OCI-LY3 (cell line): ENCODE results near the gene TRMT13.

Source experiments
- H2AFZ ChIP-seq: fragments of 200-600, 300-600 bp; shearing (Covaris generic); 2 replicates; pipeline ENCODE4 v1.6.0; 2014; ENCODE audit warnings: antibody characterized with exemption, low read depth, low read length
- H3K27ac ChIP-seq: fragments of 200-600, 300-600 bp; sonication (generic); 2 replicates; pipeline ENCODE4 v1.5.1; 2014; ENCODE audit warnings: mild to moderate bottlenecking, low read length, moderate library complexity, mixed read lengths
- H3K27me3 ChIP-seq: fragments of 200-600, 300-600 bp; sonication (generic); 2 replicates; pipeline ENCODE4 v1.6.1; 2014; ENCODE audit warnings: low read depth, low read length, mixed read lengths
- H3K36me3 ChIP-seq: fragments of 200-600, 300-600 bp; sonication (generic); replicated peaks from 2 replicates; pipeline ENCODE3; 2014; ENCODE audit warnings: low read depth, low read length, mixed read lengths
- H3K4me1 ChIP-seq: fragments of 300-600, 200-600 bp; sonication (generic); 2 replicates; pipeline ENCODE4 v1.6.1; 2014; ENCODE audit warnings: low read length, mixed read lengths
- H3K4me2 ChIP-seq: fragments of 200-600, 300-600 bp; sonication (generic); 2 replicates; pipeline ENCODE4 v1.6.1; 2014; ENCODE audit warnings: low read length, mixed read lengths
- H3K4me3 ChIP-seq: fragments of 300-600, 200-600 bp; sonication (generic); 2 replicates; pipeline ENCODE4 v1.5.1; 2014; ENCODE audit warnings: antibody characterized with exemption, mild to moderate bottlenecking, low read length, moderate library complexity
- H3K79me2 ChIP-seq: fragments of 300-600, 200-600 bp; shearing (Covaris generic); 2 replicates; pipeline ENCODE4 v1.6.1; 2014; ENCODE audit warnings: mild to moderate bottlenecking, low read length, mixed read lengths
- H3K9ac ChIP-seq: fragments of 300-600, 200-600 bp; shearing (Covaris generic); 2 replicates; pipeline ENCODE4 v1.6.0; 2014; ENCODE audit warnings: mild to moderate bottlenecking, low read length, moderate library complexity
- H3K9me3 ChIP-seq: fragments of 200-600, 300-600 bp; shearing (Covaris generic); 2 replicates; pipeline ENCODE4 v1.6.1; 2014; ENCODE audit warnings: low read length, mixed read lengths; ENCODE audit not compliant: insufficient read depth
- H4K20me1 ChIP-seq: fragments of 200-600, 300-600 bp; sonication (generic); 2 replicates; pipeline ENCODE4 v1.6.1; 2016; ENCODE audit warnings: low read length, mixed read lengths; ENCODE audit not compliant: insufficient read depth
- CTCF ChIP-seq: fragments of 200-600, 300-600 bp; sonication (generic); IDR thresholded peaks from 2 replicates; pipeline ENCODE4 v1.5.1; 2014; ENCODE audit warnings: antibody characterized with exemption, low read length, low read depth
- EZH2phosphoT487 ChIP-seq: fragments of 200-600 bp; shearing (Covaris generic); IDR thresholded peaks from 2 replicates; pipeline ENCODE4 v1.6.1; 2018; ENCODE audit warnings: antibody characterized with exemption, mixed run types, low read depth

Gene TRMT13

DNA sequence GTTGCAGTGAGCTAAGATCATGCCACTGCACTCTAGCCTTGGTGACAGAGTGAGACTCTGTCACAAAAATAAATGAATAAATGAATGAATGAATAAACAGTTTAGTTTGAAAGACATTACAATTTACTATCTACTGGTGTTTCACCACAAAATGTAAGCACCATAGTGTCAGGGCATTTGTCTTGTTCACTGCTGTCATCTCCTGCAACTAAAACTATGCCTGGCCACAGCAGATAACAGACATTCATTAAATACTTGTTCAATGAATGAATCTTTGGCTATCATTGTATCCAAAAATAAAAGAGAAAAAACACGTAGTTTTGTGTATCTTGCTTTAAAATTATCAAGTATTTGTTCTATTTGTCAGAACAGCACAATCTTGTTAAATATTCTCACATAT lies 32.8 kb upstream of the TRMT13 start:
- H3K79me2 ChIP-seq: no peaks in the 10 kb centered on the region
- peaks cover 16% of the 10 kb centered on the region for H3K36me3 ChIP-seq
- H2AFZ ChIP-seq: no peak overlapping the region
- H3K4me1 ChIP-seq: no peaks in the 10 kb centered on the region
- H4K20me1 ChIP-seq: no peaks in the 10 kb centered on the region
- H3K27me3 ChIP-seq: no peaks in the 10 kb centered on the region
- no peak overlapping the region for H3K4me2 ChIP-seq
- no peak overlapping the region for H3K4me3 ChIP-seq
- TF ChIP-seq CTCF (no peak), EZH2phosphoT487 (no peak)
- no peak overlapping the region for H3K9ac ChIP-seq
- H3K9me3 ChIP-seq: no peaks in the 10 kb centered on the region
- H3K27ac ChIP-seq: no peak overlapping the region

DNA sequence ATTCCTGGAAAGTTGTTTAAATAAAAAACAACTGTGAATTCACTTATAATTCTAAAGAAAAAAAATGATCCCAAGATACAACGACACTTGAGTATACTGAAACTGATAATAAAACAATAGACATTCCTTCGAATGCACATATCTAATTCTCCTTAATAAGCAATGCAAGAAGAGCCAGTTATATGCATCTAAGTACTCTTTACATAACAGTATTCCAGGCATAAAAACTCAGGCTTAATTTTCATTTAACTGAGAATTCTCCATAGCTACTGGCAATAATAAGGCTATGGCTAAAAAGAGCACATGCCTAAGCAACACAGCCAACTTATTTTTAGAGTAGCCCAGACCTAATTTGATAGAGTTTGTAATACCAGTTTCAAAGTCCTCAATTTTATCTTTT lies 31.4 kb upstream of the TRMT13 start:
- no peak overlapping the region for H3K9ac ChIP-seq
- H3K4me1 ChIP-seq: no peaks in the 10 kb centered on the region
- no peak overlapping the region for H2AFZ ChIP-seq
- no peak overlapping the region for H3K4me3 ChIP-seq
- no peaks in the 10 kb centered on the region for H3K9me3 ChIP-seq
- no peaks in the 10 kb centered on the region for H3K79me2 ChIP-seq
- peaks cover 10% of the 10 kb centered on the region for H3K36me3 ChIP-seq
- no peaks in the 10 kb centered on the region for H4K20me1 ChIP-seq
- no peak overlapping the region for H3K27ac ChIP-seq
- TF ChIP-seq CTCF (no peak), EZH2phosphoT487 (no peak)
- H3K27me3 ChIP-seq: no peaks in the 10 kb centered on the region
- H3K4me2 ChIP-seq: no peak overlapping the region

- Histone ChIP-seq H3K9me3 (no peaks in the 10 kb centered on the region), H3K4me3 (no peak overlapping the region), H2AFZ (no peak overlapping the region), H3K4me1 (no peaks in the 10 kb centered on the region), H3K36me3 (no peaks in the 10 kb centered on the region), H3K79me2 (no peaks in the 10 kb centered on the region), H3K9ac (no peak overlapping the region), H3K4me2 (no peak overlapping the region), H4K20me1 (no peaks in the 10 kb centered on the region), H3K27ac (no peak overlapping the region), H3K27me3 (no peaks in the 10 kb centered on the region)
- no peak for TF ChIP-seq CTCF
- no peak for TF ChIP-seq EZH2phosphoT487
Observed at GRCh38 chr1:100107696-100108095, 25.3 kb upstream of the TRMT13 start.

- Histone ChIP-seq H3K27me3 (no peaks in the 10 kb centered on the region), H3K36me3 (no peaks in the 10 kb centered on the region), H3K9me3 (no peaks in the 10 kb centered on the region), H2AFZ (no peak overlapping the region), H3K79me2 (no peaks in the 10 kb centered on the region), H3K9ac (no peak overlapping the region), H4K20me1 (no peaks in the 10 kb centered on the region), H3K27ac (no peak overlapping the region), H3K4me1 (no peaks in the 10 kb centered on the region), H3K4me2 (no peak overlapping the region), H3K4me3 (no peak overlapping the region)
- no peak for TF ChIP-seq CTCF
- no peak for TF ChIP-seq EZH2phosphoT487
Observed at GRCh38 chr1:100109554-100110066, 23.4 kb upstream of the TRMT13 start.
